GM12892 (cell line): Measurements from ENCODE around the gene ACOT7.

ENCODE experiments used
- POLR2A ChIP-seq: IDR thresholded peaks from 2 replicates; pipeline ENCODE4 v1.6.1; 2011; ENCODE audit warnings: low read depth, low read length, control low read depth
- POLR2AphosphoS5 ChIP-seq: IDR thresholded peaks from 2 replicates; pipeline ENCODE4 v1.6.1; 2011; ENCODE audit warnings: low read depth, low read length, control low read depth
- TAF1 ChIP-seq: IDR thresholded peaks from 2 replicates; pipeline ENCODE4 v1.6.1; 2011; ENCODE audit warnings: low read depth, mild to moderate bottlenecking, control low read depth, low read length, borderline replicate concordance

DNA sequence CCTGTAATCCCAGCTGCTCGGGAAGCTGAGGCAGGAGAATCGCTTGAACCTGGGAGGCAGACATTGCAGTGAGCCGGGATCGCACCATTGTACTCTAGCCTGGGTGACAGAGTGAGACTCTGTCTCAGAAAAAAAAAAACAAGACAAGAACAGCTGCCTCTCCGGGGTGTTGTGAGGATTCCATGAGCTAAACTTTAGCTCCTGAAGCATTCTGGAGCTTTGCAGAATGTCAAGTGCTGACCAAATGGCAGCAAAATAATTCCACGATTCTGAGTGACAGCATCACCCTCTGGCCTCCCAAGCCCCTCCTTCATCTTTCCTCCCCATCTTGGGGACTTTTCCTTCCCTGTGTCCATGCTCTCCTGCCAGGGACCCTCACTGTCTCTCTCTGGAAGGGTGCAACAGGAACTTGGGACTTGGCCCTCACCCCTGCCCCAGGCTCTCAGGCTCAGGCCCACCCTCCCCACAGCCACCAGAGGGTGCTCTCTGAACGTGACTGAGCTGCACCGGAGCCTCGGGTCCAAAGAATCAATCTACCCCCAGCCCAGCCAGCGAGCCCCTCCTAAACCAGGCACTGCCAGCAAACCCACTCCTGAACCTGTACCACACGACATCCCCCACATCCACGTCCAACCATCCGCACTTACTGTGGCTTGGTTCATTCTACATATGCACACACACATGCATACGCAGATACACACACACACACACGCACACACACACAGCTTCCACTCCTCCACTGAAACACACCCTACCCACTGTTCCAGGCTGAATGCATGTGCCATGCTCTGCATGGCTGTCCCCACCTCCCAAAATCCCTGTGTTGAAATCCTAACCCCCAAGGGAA is 45.7 kb downstream of the ACOT7 start:
- TF ChIP-seq POLR2A (no peak), POLR2AphosphoS5 (no peak), TAF1 (no peak)
